Cerebellar cortex (tissue), 1 donor: ENCODE data around the gene ATPAF1.
"Not testable (repeated sequence)": the region's sequence is repeated elsewhere in the genome, so short reads cannot be mapped to it uniquely, and the experiment has no call there.

Experiments
- DNase-seq: peaks from one replicate; pipeline ENCODE4 v3.0.0-alpha.2; 2015; ENCODE audit warnings: low spot score

ATPAF1 gene, protein sequence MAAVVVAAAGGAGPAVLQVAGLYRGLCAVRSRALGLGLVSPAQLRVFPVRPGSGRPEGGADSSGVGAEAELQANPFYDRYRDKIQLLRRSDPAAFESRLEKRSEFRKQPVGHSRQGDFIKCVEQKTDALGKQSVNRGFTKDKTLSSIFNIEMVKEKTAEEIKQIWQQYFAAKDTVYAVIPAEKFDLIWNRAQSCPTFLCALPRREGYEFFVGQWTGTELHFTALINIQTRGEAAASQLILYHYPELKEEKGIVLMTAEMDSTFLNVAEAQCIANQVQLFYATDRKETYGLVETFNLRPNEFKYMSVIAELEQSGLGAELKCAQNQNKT

DNA sequence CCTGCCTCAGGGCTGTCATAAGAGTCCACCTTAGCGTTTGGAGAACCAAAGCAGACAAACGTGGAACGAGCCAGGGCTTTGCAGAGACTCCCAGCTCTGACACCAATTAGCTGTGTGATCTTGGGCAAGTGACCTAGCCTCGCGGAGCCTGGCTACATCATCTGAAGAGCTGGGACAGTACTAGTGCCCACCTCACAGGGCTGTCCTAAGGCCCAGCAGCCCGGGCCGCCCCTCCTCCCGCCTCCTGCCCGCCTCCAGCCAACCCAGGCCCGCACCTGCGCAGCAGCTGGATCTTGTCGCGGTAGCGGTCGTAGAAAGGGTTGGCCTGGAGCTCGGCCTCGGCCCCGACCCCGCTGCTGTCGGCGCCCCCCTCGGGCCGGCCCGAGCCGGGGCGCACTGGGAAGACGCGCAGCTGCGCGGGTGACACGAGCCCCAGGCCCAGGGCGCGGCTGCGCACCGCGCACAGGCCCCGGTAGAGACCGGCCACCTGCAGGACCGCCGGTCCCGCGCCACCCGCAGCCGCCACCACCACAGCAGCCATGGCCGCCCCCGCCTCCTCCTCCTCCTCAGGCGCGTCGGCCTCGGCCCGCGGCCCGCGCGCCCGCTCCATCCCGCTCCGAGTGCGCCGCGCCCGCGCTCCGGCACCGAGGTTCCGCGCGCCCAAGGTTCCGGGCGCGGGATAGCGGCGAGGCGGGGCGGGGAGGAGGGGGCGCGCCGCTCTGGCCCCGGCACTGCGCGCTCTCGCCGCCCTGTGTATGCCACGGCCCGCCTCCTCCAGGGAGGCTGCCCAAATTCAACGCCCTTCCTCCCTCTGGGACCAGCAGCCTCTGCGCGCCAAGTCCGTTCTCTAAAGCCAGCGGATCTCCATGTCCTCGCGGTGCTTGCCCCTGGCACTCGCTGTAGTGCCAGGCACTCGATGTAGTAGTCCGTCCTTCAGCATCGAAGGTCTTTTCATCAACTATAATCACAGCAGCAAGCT lies at the start of gene ATPAF1:
Gene ATPAF1 (minus strand): TSS at position 583 of the 979 bp plus-strand sequence. CDS start 42 bp downstream, at position 541.
- peak; percentile 66 for DNase-seq

DNA sequence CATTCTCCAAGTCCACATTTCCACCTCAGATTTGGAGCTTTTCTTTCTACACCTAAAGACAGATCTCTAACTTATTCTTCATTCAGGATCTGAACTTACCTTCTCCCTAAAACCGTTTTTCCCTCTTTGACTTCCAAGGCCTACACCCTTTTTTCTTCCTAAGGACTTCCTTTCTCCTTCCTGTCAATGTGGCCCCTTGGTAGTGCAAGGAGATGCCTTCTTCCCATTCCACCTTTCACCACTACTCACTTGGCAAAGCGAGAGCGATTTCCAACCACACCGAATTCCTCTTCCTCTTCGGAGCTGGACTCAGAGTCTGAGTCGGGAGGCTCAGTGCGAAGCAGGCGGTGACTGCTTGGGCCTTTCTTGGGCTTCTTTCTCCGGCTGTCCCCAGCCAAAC lies 49.5 kb upstream of the ATPAF1 start:
- no peak for DNase-seq

DNA sequence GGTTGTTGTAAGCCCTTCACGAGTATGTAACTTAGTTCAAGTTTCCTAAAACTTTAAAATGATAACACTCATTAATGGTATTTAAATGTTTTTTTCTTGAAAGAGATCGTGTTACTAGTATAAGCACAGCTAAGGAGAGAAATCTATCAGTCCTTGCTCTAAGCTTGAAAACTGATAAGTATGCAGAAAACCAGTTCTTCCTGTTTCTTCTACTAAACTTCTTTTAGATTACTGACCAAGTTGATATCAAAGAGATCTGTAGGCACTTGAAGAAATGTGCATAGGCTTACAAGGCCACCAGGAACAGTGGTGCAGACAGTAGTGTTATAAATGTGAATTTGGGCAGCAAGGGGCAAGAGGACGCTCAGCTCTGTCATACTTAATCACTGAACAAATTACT lies 46.8 kb upstream of the ATPAF1 start:
- no peak for DNase-seq

DNA sequence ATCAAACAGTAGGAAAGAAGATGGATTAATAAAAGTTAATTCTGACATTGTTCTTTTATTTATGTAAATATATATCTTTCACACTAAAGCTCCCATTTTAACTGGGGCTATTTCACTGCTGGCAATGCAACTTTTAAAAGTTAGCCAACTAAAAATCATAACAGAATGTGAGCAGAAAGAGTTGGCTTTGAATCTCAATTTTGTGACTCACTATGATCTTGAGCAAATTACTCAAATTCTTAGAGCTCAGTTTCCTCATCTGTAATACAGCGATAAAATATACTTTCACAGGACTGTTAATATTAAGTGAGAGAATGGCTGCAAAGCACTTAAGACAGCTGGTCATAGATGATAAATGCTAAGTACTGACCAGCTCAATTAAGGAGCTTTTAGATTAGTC lies 40.0 kb upstream of the ATPAF1 start:
- DNase-seq = no peak

DNA sequence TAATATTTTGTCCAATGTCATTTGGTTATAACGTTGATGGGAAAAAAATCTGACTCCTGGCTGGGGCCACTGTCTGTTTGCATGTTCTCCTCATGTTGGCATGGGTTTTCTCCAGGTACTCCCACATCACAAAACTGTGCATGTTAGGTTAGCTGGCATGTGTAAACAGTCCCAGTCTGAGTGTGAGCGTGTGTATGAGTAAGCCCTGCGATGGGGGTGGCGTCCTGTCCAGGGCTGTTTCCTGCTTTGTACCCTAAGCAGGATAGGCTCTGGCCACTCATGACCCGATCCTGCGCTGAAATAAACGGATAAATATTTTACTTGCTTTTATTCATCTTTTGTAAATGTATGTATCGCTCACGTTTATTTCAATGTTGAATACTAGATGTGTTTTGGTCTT lies 37.2 kb upstream of the ATPAF1 start:
- DNase-seq = no peak

DNA sequence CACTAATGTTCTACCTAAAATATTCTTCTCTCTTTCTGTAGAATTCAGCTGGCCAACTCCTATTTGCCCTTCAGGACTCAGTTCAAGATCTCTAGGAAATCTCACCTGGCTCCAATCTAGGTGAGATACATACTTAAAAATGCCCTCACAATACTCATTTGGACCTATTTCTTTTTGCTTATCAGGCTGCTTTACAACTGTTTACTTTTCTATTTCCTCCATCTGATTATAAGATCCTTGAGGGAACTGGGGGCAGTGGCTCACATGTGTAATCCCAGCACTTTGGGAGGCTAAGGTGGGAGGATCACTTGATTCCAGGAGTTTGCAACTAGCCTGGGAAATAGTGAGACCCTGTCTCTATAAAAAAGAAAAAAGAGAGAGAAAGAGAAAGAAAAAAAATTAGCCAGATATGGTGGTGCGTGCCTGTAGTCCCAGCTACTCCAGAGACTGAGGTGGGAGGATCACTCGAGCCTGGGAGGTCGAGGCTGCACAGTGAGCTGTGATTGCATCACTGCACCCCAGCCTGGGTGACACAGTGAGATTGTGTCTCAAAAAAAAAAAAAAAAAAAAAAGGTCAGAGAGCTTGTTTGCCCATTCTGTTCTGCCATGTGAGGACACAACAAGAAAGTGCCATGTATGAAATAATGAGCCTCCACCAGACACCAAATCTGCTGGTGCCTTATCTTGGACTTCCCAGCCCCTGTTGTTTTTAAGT lies 35.9 kb upstream of the ATPAF1 start:
- DNase-seq = no peak

DNA sequence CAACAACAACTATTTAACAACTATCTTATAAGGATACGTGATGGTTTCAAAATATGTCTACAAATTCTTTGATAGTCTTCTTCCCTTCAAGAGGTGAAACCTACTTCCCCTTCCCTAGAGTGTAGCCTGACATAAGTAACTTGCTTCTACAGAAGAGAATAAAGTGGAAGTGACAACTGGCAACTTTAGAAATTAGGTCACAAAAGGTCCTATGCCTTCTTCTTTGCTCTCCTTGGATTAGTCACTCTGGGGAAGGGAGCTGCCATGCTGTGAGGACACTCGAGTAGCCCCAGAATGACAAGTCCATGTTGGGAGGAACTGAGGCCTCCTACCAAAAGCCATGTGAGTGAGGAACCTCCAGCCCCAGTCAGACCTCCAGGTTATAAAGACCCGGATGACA lies 31.5 kb upstream of the ATPAF1 start:
- no peak for DNase-seq

DNA sequence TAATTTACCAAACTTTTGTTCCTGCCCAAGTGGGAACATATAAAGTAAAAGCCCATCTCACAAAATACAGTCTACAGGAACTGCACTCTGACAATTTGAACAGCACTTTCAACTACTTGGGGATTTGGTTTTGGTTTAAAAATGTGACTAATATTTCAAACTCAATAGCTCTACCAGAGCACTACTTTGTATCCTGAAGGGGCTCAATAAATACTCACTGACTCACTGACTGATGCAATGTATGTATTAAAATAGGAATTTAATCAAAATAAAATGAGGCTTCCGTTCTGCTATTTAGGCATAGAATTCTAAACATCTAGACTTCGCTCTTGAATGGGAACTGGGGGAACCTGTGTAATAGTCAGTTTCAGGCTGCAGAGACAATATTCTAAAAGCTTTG lies 28.9 kb upstream of the ATPAF1 start:
- DNase-seq = no peak

DNA sequence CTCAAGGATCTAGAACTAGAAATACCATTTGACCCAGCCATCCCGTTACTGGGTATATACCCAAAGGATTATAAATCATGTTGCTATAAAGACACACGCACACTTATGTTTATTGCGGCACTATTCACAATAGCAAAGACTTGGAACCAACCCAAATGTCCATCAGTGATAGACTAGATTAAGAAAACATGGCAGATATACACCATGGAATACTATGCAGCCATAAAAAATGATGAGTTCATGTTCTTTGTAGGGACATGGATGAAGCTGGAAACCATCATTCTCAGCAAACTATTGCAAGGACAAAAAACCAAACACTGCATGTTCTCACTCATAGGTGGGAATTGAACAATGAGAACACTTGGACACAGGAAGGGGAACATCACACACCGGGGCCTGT lies 26.5 kb upstream of the ATPAF1 start:
- not testable (repeated sequence) for DNase-seq

DNA sequence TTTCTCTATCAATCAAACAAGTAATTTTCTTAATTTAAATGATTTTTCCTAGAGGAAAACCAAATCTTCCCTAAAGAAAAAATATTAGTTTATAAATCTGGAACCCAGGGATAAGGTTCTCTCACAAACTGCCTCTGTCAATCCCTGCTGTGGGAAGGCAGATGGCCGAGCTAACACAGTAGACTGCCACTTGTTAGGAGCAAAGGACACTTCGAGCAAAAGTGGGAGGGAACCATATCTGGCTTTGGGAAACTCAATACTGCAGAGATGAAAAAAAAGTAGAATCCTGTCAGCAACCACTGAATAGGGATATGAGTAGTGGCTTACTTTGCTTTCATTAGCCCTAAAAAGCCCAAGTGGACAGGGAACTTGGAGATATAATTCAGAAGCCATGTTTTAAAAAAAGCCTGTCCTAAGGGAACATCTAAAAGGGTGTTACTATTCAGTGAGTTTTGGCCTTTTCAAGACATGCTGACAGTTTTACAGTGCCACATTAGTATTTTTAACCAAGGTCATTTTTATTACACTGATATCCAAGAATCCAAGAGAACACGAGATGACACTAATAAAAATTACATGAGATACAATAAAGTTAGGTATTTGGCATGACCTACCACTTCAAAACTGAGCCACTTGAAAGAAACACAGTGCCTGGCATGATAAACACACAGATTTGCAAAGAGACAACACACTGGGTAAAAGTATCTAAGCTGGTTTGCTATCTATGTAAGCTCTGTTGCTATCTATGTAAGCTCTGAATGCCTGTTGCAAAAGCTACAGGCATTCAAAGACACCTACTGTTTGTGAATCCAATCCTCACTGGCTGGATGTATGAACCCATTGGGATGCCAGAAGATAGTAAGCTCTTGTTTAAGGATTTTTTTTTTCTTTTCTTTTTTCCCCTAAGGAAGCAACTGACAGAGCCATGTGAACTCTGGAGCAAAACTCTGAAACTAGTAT lies 24.9 kb upstream of the ATPAF1 start:
- DNase-seq = peak; percentile 83

DNA sequence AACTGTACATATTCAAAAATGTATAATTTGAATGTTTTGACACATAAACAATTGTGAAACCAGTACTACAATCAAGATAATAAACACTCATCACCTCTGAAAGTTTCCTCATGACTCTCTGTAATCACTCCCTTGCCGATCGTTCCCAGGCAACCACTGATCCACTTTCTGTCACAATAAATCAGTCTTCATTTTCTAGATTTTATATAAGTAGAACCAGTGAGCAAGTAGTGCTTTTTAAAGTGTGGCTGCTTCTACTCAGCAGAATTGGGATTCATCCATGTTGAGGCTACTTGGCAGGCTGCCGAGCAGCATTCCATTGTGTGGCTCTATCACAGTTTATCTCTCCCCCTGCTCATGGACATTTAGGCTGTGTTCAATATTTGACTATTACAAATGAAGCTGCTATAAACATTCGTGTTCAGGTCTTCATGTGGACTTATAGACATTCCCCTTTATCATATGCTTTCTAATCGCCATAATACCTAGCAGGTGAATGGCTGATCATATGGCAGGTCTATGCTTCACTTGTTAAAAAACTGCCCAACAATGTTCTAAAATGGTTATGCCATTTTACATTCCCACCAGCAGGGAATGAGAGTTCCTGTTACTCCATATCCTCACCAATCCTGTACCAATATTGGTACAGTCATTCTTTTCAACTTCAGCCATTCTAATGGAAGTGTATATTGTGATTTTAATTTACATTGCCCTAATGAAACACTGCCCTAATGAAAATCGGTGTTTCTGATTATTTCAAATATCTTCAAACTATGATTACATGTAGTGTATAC lies 24.0 kb upstream of the ATPAF1 start:
- DNase-seq = peak; percentile 62

DNA sequence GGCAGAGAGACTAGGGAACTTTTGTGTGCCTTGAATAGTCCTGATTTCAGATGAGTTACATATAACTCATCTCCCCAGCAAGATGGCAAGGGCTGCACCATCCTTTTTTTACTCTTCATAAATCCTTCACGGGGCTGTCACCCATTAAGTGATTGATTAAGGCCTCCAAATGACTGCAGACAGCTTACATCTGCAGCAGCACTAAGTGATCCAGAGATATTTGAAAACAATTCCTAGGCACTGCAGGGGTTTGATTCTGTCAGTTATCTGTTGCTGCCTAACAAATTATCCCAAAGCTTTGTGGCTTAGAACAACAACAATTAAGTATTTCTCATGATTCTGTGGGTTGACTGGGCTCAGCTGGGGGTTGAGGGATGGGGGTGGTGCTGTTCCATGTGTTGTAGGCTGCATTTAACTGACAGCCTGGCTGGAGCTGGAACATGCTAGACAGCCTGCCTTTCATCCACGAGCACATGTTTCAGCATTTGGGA lies 22.8 kb upstream of the ATPAF1 start:
- DNase-seq = peak; percentile 16

DNA sequence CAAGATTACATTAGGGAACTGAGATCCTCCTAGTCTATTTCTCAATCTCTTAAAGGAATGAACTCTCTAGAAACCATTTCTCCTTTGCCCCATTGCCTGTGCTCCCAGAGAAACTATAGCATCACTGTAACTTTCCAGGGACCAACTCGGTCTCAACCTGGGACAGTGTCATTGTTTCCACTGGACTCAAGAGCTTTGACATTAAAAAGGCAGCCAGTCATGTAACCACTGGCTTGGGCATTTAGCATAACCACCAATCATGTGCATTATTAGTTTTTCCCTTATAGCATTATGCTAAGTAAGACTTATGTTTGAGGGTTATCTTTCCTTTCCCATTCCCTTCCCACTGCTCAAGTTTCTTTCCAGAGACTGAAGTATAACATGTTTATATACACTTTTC lies 21.7 kb upstream of the ATPAF1 start:
- DNase-seq = no peak

DNA sequence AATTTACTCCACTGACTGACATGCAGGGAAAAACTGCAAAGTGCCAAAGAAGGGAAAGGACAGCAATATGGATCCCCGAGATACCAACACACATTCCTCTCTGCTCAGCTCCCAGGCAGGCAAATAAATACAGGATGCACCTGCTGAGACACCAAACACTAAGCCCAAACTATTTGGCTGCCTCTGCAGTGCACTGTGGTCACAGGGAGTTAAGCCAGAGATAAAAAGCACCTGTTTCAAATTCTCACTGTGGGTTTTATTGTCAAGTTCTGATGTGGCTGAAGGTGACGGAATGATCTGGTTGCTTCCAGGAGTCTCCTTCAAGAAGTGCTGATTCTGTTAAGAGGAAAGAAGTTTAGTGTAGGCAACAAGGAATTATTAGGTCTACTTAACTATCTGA lies 21.2 kb upstream of the ATPAF1 start:
- DNase-seq = peak; percentile 96

DNA sequence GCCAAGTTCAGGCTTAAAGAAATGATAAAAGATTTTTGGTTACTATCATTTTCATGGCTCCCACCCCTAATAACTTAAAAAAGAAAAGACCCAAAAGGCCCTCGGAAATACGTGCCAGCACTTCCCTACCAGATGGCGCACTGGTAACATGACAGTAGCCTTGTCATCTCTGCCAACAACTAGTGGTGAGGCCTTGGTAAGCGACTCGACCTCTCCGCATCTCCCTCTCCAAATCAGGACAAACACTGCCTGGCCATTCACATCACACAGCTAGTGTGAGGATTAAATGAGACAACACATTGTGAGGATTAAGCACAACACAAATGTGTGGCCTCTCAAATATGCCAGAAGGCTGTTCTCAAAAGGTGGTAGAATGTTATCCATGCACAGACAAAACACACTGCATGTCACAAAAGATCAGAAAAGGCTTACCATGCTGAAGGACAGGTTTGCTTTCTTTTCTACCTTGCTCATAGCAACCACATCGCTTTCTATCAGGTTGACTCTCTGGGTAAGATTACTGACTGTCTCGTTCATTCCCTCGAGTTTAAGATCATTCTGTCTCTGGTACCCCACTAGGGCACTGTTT lies 19.9 kb upstream of the ATPAF1 start:
- peak; percentile 93 for DNase-seq

DNA sequence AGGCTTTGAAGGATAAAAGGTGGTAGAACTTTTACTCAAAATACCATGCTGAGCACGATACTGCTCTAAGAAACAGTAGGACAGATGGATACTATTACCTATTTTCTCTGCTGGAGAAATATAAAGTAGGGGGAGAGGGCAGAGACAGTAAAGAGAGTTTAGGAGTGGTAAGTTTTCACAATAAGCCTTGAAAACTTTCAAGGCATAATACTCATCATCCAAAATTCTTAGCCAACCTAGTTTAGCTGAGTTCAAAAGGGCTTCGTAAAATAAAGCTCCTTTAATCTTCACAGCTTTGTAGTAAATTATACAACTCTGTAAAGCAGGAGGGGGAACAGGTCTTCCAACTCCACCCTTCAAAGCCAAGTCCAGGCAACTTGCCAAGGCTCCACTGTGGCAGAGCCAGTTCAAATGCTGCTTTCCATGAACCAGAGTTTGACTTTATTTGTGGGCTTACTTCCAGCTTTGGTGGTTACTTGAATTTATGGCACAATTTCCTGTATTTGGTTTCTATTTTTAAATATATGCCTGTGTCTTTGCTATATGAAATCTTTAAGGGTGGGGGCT lies 19.0 kb upstream of the ATPAF1 start:
- DNase-seq = peak; percentile 87

DNA sequence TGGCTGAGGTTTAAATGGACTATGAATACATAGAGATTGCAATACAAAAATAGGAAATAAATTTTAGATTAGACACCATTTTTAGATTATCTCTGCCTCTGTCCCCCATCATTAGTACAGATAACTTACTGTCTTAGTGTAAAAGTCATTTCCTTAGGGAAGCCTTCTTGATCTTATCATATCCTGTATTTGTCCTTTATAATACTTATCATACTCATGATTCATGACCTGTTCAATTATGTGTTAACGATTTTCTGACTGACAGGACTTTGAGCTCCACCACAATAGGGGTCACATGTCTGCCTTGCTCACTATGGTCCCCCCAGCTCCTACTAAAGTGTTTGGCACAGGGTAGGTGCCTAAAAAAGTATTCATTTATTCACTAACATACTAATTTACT lies 18.1 kb upstream of the ATPAF1 start:
- DNase-seq = no peak

DNA sequence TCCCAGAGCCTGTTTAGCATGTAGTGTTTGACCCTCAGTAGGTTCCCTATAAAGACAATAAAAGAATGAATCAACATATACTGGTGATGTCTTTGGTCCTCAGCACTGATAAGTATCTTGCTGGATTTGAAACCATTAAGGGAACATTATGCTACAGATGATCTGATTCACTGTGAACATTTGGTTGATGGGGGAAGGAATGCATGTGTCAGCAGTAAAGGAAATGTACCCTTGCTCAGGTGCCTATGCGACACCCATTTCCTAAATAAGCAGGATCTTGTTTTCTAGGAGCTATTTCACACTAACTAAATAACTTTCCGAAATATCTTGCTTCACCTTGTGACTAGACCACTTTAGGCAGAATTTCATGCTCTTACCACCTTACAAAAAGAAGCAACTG lies 16.5 kb upstream of the ATPAF1 start:
- DNase-seq = no peak

DNA sequence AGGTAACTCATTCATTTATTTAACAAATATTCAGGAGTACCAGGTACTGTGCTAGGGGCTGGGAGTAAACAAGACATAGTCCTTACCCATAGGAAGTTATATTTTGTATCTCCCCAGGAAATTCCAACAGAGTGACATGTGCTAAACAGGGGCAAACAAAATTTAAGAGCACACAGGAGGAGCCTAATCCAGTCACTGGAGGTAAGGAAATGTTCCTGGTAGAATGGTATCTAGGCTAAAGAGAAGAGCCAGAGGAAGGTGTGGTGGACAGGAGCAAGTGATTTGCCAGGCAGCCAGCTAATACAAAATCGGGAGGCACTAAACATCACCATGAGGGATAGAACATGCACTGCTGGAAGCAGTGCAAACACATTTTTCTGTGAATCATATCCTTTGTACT lies 13.9 kb upstream of the ATPAF1 start:
- no peak for DNase-seq
